K562 (cell line): Measurements from ENCODE around the gene WDR91. TPM values are rescaled to one million over a fixed set of nuclear protein-coding genes. Genes with fewer than 3 reads are reported as not detected.
A peak's percentile ranks its signal among the peaks of the same experiment; 100 is the strongest.

Source experiments
- CBFA2T3 ChIP-seq: fragments of 450-650 bp; IDR thresholded peaks from 2 replicates; pipeline ENCODE4 v1.6.1; 2017
- CCNT2 ChIP-seq: IDR thresholded peaks from 2 replicates; pipeline ENCODE4 v1.6.1; 2011; ENCODE audit warnings: borderline replicate concordance, low read depth, mild to moderate bottlenecking, moderate library complexity, mixed read lengths, low read length; ENCODE audit not compliant: insufficient read length; ENCODE audit errors: extremely low read depth
- DACH1 ChIP-seq: fragments of 450-650 bp; IDR thresholded peaks from 2 replicates; pipeline ENCODE4 v1.6.1; 2018; ENCODE audit not compliant: partially characterized antibody
- DDX20 ChIP-seq: fragments of 450-650 bp; IDR thresholded peaks from 2 replicates; pipeline ENCODE4 v1.6.1; 2016; ENCODE audit warnings: missing genetic modification characterization, low read depth, mild to moderate bottlenecking, missing compliant biosample characterization, moderate library complexity
- DPF2 ChIP-seq: fragments of 450-650 bp; IDR thresholded peaks from 2 replicates; pipeline ENCODE4 v1.6.1; 2016
- FOSL1 ChIP-seq: fragments of 200-800 bp; sonication (Bioruptor generic); conservative IDR thresholded peaks from 2 replicates; pipeline ENCODE4 v1.6.1; 2016; ENCODE audit warnings: missing genetic modification characterization, missing compliant biosample characterization
- FOXA3 ChIP-seq, 2 experiments: fragments of 450-650 bp in 1 of 2; sonication (generic) in 1 of 2; formaldehyde crosslinking; IDR thresholded peaks in 1 of 2; conservative IDR thresholded peaks in 1 of 2; 2 replicates each; pipeline versions ENCODE4 v1.4.0 to v1.8.0; 2020 to 2022; ENCODE audit warnings: mild to moderate bottlenecking in 2 of 2, missing genetic modification reagents in 1 of 2
- HDAC2 ChIP-seq: fragments of 450-650 bp; IDR thresholded peaks from 2 replicates; pipeline ENCODE4 v1.6.1; 2016; ENCODE audit warnings: mild to moderate bottlenecking
- MCM7 ChIP-seq, 2 experiments: fragments of 450-650 bp; IDR thresholded peaks; 2 replicates each; pipeline ENCODE4 v1.6.1; 2016 to 2018
- POLR2B ChIP-seq: fragments of 450-650 bp; IDR thresholded peaks from 2 replicates; pipeline ENCODE4 v1.6.1; 2018; ENCODE audit warnings: low read depth; ENCODE audit not compliant: partially characterized antibody
- PRPF4 ChIP-seq: fragments of 200-400 bp; formaldehyde crosslinking; IDR thresholded peaks from one replicate; pipeline ENCODE4 v1.6.1; 2017; ENCODE audit warnings: low read length, low read depth, mild to moderate bottlenecking; ENCODE audit not compliant: insufficient read depth, poor library complexity, severe bottlenecking
- SETDB1 ChIP-seq: IDR thresholded peaks from one replicate; pipeline ENCODE4 v1.6.1; 2012; ENCODE audit warnings: low read length, control low read depth, inconsistent platforms
- polyA plus RNA-seq, 8 experiments: library from polyadenylated mRNA; depleted of rRNA in 4 of 8; stranded (reverse) in 5 of 8; unstranded in 3 of 8; fragments of >200 nt; fragmentation: Nextera tagmentation in 2 of 8; fragmentation: Illumina TruSeq in 1 of 8; extraction: Ambion mirVana in 2 of 8; extraction: Trizol in 1 of 8; gene quantifications; 2 replicates each; pipeline versions ENCODE4 v1.2.1 to v1.2.3, GENCODE V29; 2011 to 2014; ENCODE audit warnings: inconsistent platforms in 1 of 8, missing spikeins in 1 of 8
- total RNA-seq, 7 experiments: library from RNA; depleted of rRNA in 6 of 7; stranded (reverse); fragments of >200 nt in 6 of 7; fragmentation: Illumina TruSeq in 2 of 7; extraction: Trizol in 2 of 7; gene quantifications; 2 replicates each; pipeline versions ENCODE4 v1.2.1 to v1.2.3, GENCODE V29; 2011 to 2021; ENCODE audit warnings: low replicate concordance in 1 of 7
- TF ChIP-seq, protein P1 (sequence below): sonication (generic); formaldehyde crosslinking; IDR thresholded peaks from 2 replicates; pipeline ENCODE4 v1.8.0; 2023; ENCODE audit warnings: missing genetic modification reagents, mild to moderate bottlenecking, borderline replicate concordance
- TF ChIP-seq, protein P2 (sequence below): fragments of 450-650 bp; IDR thresholded peaks from 2 replicates; pipeline ENCODE4 v1.6.1; 2016
- TF ChIP-seq, protein P3 (sequence below): fragments of 200-800 bp; sonication (Bioruptor generic); IDR thresholded peaks from 2 replicates; pipeline ENCODE4 v1.6.1; 2017; ENCODE audit warnings: missing genetic modification characterization, missing compliant biosample characterization

The WDR91 gene
- total and polyA plus RNA-seq, 9 of the 15 experiments (the other 6 are each of a cell fraction or from before 2014, with no cell fraction given), result 1.9 to 18.2 (median 9.8) TPM

DNA sequence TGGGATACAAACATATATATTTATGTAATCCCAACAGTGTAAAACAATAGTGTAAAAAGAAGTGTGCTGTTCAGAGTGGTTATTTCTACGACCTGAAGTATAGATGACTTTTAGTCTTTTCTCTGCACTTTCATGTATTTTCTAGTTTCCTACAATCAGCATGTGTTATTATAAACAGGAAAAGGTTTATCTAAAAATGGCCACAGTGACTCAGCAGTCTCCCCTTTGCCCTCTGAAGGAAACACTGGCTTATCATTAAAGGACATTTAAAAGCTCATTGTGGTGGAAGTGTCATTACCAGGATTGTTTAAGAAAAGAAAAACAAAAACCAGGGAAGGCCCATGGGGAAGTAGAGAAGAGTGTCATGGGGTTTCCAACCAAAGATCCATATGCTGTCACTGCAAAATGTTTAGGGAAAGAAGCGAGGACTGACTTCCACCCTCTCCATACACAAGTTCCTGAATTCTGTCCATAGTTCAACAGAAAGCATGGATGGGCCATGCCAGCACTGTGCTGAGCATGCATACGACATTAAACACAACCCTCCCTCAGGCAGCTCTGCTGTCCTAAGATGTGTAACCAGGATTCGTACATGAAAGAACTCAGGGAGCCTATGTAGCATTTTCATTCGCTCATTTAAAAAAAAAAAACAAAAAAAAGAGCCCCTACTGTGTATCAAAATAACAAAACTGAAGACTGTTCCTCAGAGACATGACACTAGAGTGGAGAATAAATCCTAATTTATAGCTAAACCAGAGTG lies 51.0 kb downstream of the WDR91 start (continued):
- TF ChIP-seq, protein P1, sequence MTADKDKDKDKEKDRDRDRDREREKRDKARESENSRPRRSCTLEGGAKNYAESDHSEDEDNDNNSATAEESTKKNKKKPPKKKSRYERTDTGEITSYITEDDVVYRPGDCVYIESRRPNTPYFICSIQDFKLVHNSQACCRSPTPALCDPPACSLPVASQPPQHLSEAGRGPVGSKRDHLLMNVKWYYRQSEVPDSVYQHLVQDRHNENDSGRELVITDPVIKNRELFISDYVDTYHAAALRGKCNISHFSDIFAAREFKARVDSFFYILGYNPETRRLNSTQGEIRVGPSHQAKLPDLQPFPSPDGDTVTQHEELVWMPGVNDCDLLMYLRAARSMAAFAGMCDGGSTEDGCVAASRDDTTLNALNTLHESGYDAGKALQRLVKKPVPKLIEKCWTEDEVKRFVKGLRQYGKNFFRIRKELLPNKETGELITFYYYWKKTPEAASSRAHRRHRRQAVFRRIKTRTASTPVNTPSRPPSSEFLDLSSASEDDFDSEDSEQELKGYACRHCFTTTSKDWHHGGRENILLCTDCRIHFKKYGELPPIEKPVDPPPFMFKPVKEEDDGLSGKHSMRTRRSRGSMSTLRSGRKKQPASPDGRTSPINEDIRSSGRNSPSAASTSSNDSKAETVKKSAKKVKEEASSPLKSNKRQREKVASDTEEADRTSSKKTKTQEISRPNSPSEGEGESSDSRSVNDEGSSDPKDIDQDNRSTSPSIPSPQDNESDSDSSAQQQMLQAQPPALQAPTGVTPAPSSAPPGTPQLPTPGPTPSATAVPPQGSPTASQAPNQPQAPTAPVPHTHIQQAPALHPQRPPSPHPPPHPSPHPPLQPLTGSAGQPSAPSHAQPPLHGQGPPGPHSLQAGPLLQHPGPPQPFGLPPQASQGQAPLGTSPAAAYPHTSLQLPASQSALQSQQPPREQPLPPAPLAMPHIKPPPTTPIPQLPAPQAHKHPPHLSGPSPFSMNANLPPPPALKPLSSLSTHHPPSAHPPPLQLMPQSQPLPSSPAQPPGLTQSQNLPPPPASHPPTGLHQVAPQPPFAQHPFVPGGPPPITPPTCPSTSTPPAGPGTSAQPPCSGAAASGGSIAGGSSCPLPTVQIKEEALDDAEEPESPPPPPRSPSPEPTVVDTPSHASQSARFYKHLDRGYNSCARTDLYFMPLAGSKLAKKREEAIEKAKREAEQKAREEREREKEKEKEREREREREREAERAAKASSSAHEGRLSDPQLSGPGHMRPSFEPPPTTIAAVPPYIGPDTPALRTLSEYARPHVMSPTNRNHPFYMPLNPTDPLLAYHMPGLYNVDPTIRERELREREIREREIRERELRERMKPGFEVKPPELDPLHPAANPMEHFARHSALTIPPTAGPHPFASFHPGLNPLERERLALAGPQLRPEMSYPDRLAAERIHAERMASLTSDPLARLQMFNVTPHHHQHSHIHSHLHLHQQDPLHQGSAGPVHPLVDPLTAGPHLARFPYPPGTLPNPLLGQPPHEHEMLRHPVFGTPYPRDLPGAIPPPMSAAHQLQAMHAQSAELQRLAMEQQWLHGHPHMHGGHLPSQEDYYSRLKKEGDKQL (CRISPR knock-in tag), result no peak
- TF ChIP-seq FOXA3 (CRISPR knock-in tag; conservative IDR thresholded peaks at IDR 0.05 in 1 of 2, IDR thresholded peaks at IDR 0.05 in 1 of 2), result 0 out of 4 replicates have a peak, but pooled peaks of 1 of the 2 experiments have one; percentile 23
- TF ChIP-seq HDAC2, result peak; percentile 81
- TF ChIP-seq, protein P2, sequence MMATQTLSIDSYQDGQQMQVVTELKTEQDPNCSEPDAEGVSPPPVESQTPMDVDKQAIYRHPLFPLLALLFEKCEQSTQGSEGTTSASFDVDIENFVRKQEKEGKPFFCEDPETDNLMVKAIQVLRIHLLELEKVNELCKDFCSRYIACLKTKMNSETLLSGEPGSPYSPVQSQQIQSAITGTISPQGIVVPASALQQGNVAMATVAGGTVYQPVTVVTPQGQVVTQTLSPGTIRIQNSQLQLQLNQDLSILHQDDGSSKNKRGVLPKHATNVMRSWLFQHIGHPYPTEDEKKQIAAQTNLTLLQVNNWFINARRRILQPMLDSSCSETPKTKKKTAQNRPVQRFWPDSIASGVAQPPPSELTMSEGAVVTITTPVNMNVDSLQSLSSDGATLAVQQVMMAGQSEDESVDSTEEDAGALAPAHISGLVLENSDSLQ, result peak; percentile 52; the same call in 1 of the 2 replicates
- peak; percentile 94 for TF ChIP-seq DPF2
- no peak for TF ChIP-seq PRPF4
- TF ChIP-seq DDX20, result peak; percentile 20; the same call in 1 of the 2 replicates
- TF ChIP-seq CCNT2, result peak; percentile 73
- TF ChIP-seq MCM7 (IDR thresholded peaks at IDR 0.05), result no peak
- peak; percentile 95 for TF ChIP-seq FOSL1 (tag)
- TF ChIP-seq CBFA2T3, result peak; percentile 82
- TF ChIP-seq DACH1, result peak; percentile 88
- TF ChIP-seq, protein P3, sequence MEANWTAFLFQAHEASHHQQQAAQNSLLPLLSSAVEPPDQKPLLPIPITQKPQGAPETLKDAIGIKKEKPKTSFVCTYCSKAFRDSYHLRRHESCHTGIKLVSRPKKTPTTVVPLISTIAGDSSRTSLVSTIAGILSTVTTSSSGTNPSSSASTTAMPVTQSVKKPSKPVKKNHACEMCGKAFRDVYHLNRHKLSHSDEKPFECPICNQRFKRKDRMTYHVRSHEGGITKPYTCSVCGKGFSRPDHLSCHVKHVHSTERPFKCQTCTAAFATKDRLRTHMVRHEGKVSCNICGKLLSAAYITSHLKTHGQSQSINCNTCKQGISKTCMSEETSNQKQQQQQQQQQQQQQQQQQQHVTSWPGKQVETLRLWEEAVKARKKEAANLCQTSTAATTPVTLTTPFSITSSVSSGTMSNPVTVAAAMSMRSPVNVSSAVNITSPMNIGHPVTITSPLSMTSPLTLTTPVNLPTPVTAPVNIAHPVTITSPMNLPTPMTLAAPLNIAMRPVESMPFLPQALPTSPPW (CRISPR knock-in tag), result peak; percentile 46
- TF ChIP-seq SETDB1, result no peak
- peak; percentile 23 for TF ChIP-seq POLR2B
